ENCODE measurements around the gene KCTD16. TPM values are rescaled to one million over a fixed set of nuclear protein-coding genes. Genes with fewer than 3 reads are reported as not detected.

The KCTD16 gene
- total RNA-seq, 1 experiment from 2014 or later, result 0.64 TPM

DNA sequence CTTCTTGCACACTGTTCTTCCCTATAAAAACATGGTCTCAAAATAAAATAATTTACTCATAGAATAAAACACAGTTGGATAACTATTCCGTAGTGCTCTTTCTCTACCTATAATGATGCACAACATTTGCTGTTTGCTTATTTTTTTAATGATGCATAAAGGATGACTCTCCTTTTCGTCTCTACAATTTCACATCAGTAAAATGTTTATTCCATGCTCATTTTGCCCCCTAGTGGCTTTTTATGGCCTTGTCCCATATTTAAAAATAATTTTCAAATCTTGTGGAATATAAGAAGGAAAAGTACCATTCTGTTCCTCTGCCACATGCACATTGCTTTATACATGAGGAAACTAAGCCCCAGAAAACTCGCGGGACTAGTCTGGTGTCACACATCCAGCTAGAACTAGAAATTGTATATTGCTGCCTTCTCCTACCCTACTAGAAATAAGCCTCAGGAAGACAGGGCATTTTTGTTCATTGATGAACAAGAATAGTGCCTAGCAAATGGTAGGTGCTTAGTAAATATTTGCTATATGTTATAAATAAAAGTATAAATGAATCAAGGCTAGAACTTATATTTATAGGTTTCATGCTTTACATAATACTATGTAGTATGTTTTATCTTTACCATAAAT lies 12.7 kb downstream of the KCTD16 start:
- Histone ChIP-seq H3K9me3 (ENCODE audit: control insufficient read depth in 1 of 2, insufficient read depth in 1 of 2, low read depth in 1 of 2, low read length in 2 of 2) (no peaks in the 10 kb centered on the region), H3K79me2 (ENCODE audit: insufficient read depth, low read length) (no peaks in the 10 kb centered on the region), H3K36me3 (ENCODE audit: control insufficient read depth in 1 of 2, insufficient read depth in 2 of 2, low read length in 2 of 2) (no peaks in the 10 kb centered on the region), H3K4me2 (ENCODE audit: low read length) (no peak overlapping the region), H4K20me1 (ENCODE audit: insufficient read depth) (no peaks in the 10 kb centered on the region), H3K27me3 (ENCODE audit: insufficient read depth, low read length) (no peaks in the 10 kb centered on the region), H3K4me3 (replicated peaks in 1 of 2; ENCODE audit: low read depth in 1 of 2, low read length in 2 of 2) (no peak overlapping the region), H3K27ac (ENCODE audit: low read depth, low read length) (no peak overlapping the region), H3K4me1 (ENCODE audit: control insufficient read depth in 1 of 2, insufficient read depth in 2 of 2, low read length in 2 of 2) (no peaks in the 10 kb centered on the region), H2AFZ (ENCODE audit: low read depth, low read length, poor library complexity, severe bottlenecking) (no peak overlapping the region), H3K9ac (ENCODE audit: low read length) (no peak overlapping the region), H3K9me2 (ENCODE audit: insufficient read depth) (no peaks in the 10 kb centered on the region)
- TF ChIP-seq, protein P1, sequence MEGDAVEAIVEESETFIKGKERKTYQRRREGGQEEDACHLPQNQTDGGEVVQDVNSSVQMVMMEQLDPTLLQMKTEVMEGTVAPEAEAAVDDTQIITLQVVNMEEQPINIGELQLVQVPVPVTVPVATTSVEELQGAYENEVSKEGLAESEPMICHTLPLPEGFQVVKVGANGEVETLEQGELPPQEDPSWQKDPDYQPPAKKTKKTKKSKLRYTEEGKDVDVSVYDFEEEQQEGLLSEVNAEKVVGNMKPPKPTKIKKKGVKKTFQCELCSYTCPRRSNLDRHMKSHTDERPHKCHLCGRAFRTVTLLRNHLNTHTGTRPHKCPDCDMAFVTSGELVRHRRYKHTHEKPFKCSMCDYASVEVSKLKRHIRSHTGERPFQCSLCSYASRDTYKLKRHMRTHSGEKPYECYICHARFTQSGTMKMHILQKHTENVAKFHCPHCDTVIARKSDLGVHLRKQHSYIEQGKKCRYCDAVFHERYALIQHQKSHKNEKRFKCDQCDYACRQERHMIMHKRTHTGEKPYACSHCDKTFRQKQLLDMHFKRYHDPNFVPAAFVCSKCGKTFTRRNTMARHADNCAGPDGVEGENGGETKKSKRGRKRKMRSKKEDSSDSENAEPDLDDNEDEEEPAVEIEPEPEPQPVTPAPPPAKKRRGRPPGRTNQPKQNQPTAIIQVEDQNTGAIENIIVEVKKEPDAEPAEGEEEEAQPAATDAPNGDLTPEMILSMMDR (IDR thresholded peaks at IDR 0.05 in 2 of 3, conservative IDR thresholded peaks at IDR 0.05 in 1 of 3; ENCODE audit: borderline replicate concordance in 1 of 3, insufficient read depth in 1 of 3, low read depth in 2 of 3, low read length in 2 of 3), result peak; percentile 38 to 74 (median 61); a peak in 5 of 6 replicates
- TF ChIP-seq ZNF274 (IDR thresholded peaks at IDR 0.05; ENCODE audit: low read depth, low read length) (no peak), RAD21 (IDR thresholded peaks at IDR 0.05; ENCODE audit: low read depth) (peak; percentile 61), POLR2AphosphoS5 (IDR thresholded peaks at IDR 0.05; ENCODE audit: low read depth, low read length) (no peak), ELF1 (IDR thresholded peaks at IDR 0.05; ENCODE audit: borderline replicate concordance, low read depth) (no peak), YY1 (IDR thresholded peaks at IDR 0.05; ENCODE audit: extremely low read depth, insufficient replicate concordance, low read depth, low read length) (no peak), SP1 (IDR thresholded peaks at IDR 0.05; ENCODE audit: low read depth) (no peak)
- TF ChIP-seq, protein P2, sequence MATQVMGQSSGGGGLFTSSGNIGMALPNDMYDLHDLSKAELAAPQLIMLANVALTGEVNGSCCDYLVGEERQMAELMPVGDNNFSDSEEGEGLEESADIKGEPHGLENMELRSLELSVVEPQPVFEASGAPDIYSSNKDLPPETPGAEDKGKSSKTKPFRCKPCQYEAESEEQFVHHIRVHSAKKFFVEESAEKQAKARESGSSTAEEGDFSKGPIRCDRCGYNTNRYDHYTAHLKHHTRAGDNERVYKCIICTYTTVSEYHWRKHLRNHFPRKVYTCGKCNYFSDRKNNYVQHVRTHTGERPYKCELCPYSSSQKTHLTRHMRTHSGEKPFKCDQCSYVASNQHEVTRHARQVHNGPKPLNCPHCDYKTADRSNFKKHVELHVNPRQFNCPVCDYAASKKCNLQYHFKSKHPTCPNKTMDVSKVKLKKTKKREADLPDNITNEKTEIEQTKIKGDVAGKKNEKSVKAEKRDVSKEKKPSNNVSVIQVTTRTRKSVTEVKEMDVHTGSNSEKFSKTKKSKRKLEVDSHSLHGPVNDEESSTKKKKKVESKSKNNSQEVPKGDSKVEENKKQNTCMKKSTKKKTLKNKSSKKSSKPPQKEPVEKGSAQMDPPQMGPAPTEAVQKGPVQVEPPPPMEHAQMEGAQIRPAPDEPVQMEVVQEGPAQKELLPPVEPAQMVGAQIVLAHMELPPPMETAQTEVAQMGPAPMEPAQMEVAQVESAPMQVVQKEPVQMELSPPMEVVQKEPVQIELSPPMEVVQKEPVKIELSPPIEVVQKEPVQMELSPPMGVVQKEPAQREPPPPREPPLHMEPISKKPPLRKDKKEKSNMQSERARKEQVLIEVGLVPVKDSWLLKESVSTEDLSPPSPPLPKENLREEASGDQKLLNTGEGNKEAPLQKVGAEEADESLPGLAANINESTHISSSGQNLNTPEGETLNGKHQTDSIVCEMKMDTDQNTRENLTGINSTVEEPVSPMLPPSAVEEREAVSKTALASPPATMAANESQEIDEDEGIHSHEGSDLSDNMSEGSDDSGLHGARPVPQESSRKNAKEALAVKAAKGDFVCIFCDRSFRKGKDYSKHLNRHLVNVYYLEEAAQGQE (IDR thresholded peaks at IDR 0.05; ENCODE audit: low read depth), result no peak
- ChIA-PET POLR2A (no interaction called here), CTCF (no interaction called here), RAD21 (ENCODE audit: low non-redundant PET in 1 of 2, low total read pairs in 2 of 2, uncharacterized antibody in 2 of 2, unreplicated experiment in 2 of 2) (no interaction called here)
- DNase-seq (ENCODE audit: low read depth, low spot score), result no peak
- intact Hi-C loops (cut with micrococcal nuclease), result loop anchor here (5.0 to 10.0 kb wide), 2 partner anchors 1179 to 1261 kb away; no protein-coding TSS in a partner anchor
- no TSS peak for BruUV-seq (replicated peaks)
- ATAC-seq, result peak; percentile 40; the same call in 1 of the 2 replicates

Measured in HCT116 (cell line).